ENCODE results near the gene ABCG4. TPM values are rescaled to one million over a fixed set of nuclear protein-coding genes. Genes with fewer than 3 reads are reported as not detected.
A peak's percentile ranks its signal among the peaks of the same experiment; 100 is the strongest.
"Not testable (repeated sequence)": the region's sequence is repeated elsewhere in the genome, so short reads cannot be mapped to it uniquely, and the experiment has no call there.

ABCG4 gene
- under 1 TPM; 0.71 to 0.81 (median 0.76) TPM for polyA plus RNA-seq (ENCODE audit: insufficient read length in 4 of 4)

GRCh38 chr11:119149018-119149785, at the start of gene ABCG4:
ABCG4 (plus strand) TSS chr11:119149052; CDS start chr11:119149966, 914 bp downstream.
- DNase-seq (ENCODE audit: low read depth in 4 of 4, low spot score in 3 of 4) = no peak

GRCh38 chr11:119099711-119100110, 49.1 kb upstream of the ABCG4 start:
- no peak for DNase-seq (ENCODE audit: low read depth in 4 of 4, low spot score in 3 of 4)

GRCh38 chr11:119100246-119100970, 48.4 kb upstream of the ABCG4 start:
- no peak for DNase-seq (ENCODE audit: low read depth in 4 of 4, low spot score in 3 of 4)

GRCh38 chr11:119100994-119101758, 47.7 kb upstream of the ABCG4 start:
- no peak for DNase-seq (ENCODE audit: low read depth in 4 of 4, low spot score in 3 of 4)

DNA sequence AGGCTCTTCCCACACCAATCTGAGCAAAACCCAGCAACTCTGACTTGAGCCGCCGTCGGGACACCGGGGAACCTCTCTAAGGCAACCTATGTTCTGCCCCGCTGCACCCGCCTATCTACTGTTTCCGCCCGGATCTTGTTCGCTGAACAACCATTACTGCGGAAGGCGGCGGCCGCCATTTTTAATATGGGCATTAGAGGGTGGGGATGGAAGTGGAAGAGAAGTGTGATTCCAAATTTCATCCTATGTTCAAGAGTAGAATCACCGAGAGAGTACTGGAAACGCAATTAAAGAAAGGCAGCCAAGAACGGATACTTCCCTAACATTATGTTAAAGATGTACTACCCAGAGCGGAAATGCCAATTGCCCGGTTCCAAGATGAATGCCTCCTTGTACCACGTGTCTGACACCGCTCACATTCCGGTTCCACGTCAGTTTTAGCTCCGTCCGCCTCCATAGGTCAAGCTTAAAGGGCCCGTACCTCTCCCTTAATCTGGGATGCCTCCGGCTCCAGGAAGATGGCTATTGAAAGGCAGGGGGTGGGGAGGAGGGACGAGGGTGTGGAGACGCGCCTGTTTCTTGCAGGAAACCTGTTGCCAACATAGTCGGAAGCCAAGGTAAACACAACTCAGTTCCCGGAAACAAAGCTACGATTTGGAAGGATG, 47.0 kb upstream of the ABCG4 start, which contains the start of gene DPAGT1:
TSS of gene DPAGT1 (minus strand) at position 95 of the 665 bp plus-strand sequence. CDS start 198 bp downstream, outside the sequence.
- peak in 3 of 4 donors; percentile 90 to 92 (median 91) for DNase-seq (ENCODE audit: low read depth in 4 of 4, low spot score in 3 of 4)

DNA sequence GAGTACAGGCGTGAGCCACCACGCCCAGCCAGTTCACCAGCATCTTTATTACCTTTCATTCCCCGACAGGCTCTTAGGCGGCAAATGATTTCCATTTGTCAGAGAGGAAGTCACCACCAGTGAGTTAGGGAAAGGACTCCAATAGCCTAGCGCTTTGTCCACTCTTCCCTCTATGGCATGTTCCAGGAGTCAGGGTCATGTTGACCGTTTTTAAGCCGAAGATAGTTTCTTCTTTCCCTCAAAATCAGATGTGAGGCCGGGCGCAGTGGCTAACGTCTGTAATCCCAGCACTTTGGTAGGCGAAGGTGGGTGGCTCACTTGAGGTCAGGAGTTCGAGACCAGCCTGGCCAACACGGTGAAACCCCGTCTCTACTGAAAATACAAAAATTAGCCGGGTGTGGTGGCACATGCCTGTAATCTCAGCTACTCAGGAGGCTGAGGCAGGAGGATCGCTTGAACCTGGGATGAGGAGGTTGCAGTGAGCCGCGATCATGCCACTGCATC, 45.6 kb upstream of the ABCG4 start:
- not testable (repeated sequence) for DNase-seq (ENCODE audit: low read depth in 4 of 4, low spot score in 3 of 4)

GRCh38 chr11:119103793-119104192, 45.1 kb upstream of the ABCG4 start:
- no peak for DNase-seq (ENCODE audit: low read depth in 4 of 4, low spot score in 3 of 4)

- peak in 3 of 4 donors; percentile 63 to 80 (median 69) for DNase-seq (ENCODE audit: low read depth in 4 of 4, low spot score in 3 of 4)
Observed at GRCh38 chr11:119106564-119107537, 42.0 kb upstream of the ABCG4 start, which contains the start of gene C2CD2L. C2CD2L (plus strand) TSS chr11:119107344; CDS start chr11:119107742, 398 bp downstream.

DNA sequence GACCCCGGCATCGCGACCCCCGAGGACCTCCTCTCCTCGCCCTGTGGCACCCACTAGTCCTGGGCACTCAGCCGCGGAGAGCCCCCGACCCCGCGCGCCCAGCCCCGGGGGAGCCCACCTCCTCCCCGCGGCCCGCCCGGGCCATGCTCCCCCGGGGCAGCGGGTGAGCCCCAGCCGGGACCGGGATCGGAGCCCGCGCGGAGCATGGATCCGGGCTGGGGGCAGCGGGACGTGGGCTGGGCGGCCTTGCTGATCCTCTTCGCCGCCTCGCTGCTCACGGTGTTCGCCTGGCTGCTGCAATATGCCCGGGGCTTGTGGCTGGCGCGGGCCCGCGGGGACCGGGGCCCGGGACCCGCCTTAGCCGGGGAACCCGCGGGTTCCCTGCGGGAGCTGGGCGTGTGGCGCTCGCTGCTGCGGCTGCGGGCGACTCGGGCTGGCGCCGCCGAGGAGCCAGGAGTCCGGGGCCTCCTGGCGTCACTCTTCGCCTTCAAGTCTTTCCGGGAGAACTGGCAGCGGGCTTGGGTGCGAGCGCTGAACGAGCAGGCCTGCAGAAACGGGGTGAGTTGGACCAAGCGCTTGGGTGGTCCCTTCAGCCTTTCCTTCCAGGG, 41.2 kb upstream of the ABCG4 start:
- DNase-seq (ENCODE audit: low read depth in 4 of 4, low spot score in 3 of 4) = no peak

- no peak for DNase-seq (ENCODE audit: low read depth in 4 of 4, low spot score in 3 of 4)
Observed at GRCh38 chr11:119108146-119108856, 40.6 kb upstream of the ABCG4 start.

GRCh38 chr11:119108857-119109221, 40.0 kb upstream of the ABCG4 start:
- DNase-seq (ENCODE audit: low read depth in 4 of 4, low spot score in 3 of 4) = no peak

GRCh38 chr11:119109843-119110242, 39.0 kb upstream of the ABCG4 start:
- no peak for DNase-seq (ENCODE audit: low read depth in 4 of 4, low spot score in 3 of 4)

- no peak for DNase-seq (ENCODE audit: low read depth in 4 of 4, low spot score in 3 of 4)
Observed at GRCh38 chr11:119110439-119110838, 38.4 kb upstream of the ABCG4 start.

- no peak for DNase-seq (ENCODE audit: low read depth in 4 of 4, low spot score in 3 of 4)
Observed at GRCh38 chr11:119111361-119111925, 37.4 kb upstream of the ABCG4 start.

- DNase-seq (ENCODE audit: low read depth in 4 of 4, low spot score in 3 of 4) = no peak
Observed at GRCh38 chr11:119112314-119113020, 36.4 kb upstream of the ABCG4 start.

DNA sequence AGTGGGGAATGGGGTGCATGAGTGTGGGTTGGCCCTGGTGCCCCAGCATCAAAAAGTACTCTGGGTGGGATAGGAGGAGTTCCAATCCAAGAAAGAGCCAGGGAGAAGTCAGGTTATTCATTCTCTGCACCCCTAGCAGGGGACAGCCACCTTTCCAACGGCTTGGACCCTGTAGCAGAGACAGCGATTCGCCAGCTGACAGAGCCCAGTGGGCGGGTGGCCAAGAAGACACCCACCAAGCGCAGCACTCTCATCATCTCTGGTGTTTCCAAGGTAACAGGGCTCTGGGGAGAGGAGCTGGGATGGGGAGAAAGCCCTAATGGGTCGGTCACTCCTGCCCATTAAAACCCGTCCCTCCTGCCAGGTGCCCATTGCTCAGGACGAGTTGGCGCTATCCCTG, 35.1 kb upstream of the ABCG4 start:
- DNase-seq (ENCODE audit: low read depth in 4 of 4, low spot score in 3 of 4) = no peak

GRCh38 chr11:119114351-119114750, 34.5 kb upstream of the ABCG4 start:
- no peak for DNase-seq (ENCODE audit: low read depth in 4 of 4, low spot score in 3 of 4)

Data from right renal pelvis (tissue), 4 donors.